Psoas muscle (tissue), 8 donors: ENCODE results near the gene ANO6. TPM values are rescaled to one million over a fixed set of nuclear protein-coding genes. Genes with fewer than 3 reads are reported as not detected.

ENCODE experiments used
- ATAC-seq, 4 donors: fragments of 200-7000 bp; cut with Tn5 transposase; one replicate each; pipeline ENCODE4 v1.9.1; 2020; ENCODE audit warnings: moderate library complexity in 3 of 4, mild to moderate bottlenecking in 2 of 4
- DNase-seq, 2 donors: peaks; one replicate each; pipeline ENCODE4 v3.0.0-alpha.2; 2020
- H3K27ac ChIP-seq: fragments of 200-600 bp; one replicate; pipeline ENCODE4 v1.8.0; 2022
- H3K27me3 ChIP-seq, 3 donors: fragments of 200-600 bp in 1 of 3; one replicate each; pipeline versions ENCODE4 v1.6.1 to v1.8.0; 2013 to 2022; ENCODE audit warnings: low read length in 2 of 3, mild to moderate bottlenecking in 2 of 3, moderate library complexity in 1 of 3; ENCODE audit not compliant: insufficient read depth in 3 of 3
- H3K36me3 ChIP-seq, 2 donors: fragments of 200-600 bp in 1 of 2; one replicate each; pipeline versions ENCODE4 v1.6.1 to v1.8.0; 2013 to 2022; ENCODE audit warnings: low read depth in 1 of 2, mild to moderate bottlenecking in 1 of 2, moderate library complexity in 1 of 2; ENCODE audit not compliant: insufficient read depth in 1 of 2
- H3K4me1 ChIP-seq: fragments of 200-600 bp; one replicate; pipeline ENCODE4 v1.8.0; 2022
- H3K4me3 ChIP-seq: fragments of 200-600 bp; one replicate; pipeline ENCODE4 v1.8.0; 2022; ENCODE audit warnings: mild to moderate bottlenecking
- H3K9me3 ChIP-seq: fragments of 200-600 bp; one replicate; pipeline ENCODE4 v1.8.0; 2022
- CTCF ChIP-seq: fragments of 200-600 bp; IDR thresholded peaks from one replicate; pipeline ENCODE4 v1.8.0; 2022; ENCODE audit warnings: antibody characterized with exemption
- WGBS, 3 donors: extraction: QIAGEN DNeasy Blood & Tissue Kit; methylation state at CpG; one replicate each; pipeline versions ENCODE4 v1.1.6 to v1.1.7; 2013; 5-methylcytosine and 5-hydroxymethylcytosine counted together
- intact Hi-C, 2 donors: fragments of 100-400 bp; cut with DNase I; formaldehyde crosslinking; loops; one replicate each; pipeline versions ENCODE4 v1.11.0 to v1.14.2; 2022
- polyA plus RNA-seq, 3 donors: library from polyadenylated mRNA; stranded (reverse); fragments of 200-250 nt; gene quantifications; one replicate each; pipeline ENCODE4 v1.2.3, GENCODE V29; 2013
- total RNA-seq, 4 donors: library from RNA; stranded (reverse); fragmentation: NEBNext Ultra II Directional in 2 of 4; extraction: Animal tissue kit (Norgen Biotek cat#: 25700) in 2 of 4; gene quantifications; one replicate each; pipeline versions ENCODE4 v1.2.1 to v1.2.4, GENCODE V29; 2021 to 2023
- donor health status: healthy with polysubstance abuse.
- donor health status: DM: no; HTN: no; CAD: no; lungs with moderate emphysema.
- donor health status: Bipolar disorder and iron deficiency.
- donor health status: healthy.
- donor health status: DM: yes; HTN: yes; CAD: no.
- donor health status: DM: no; HTN: no; CAD: no.
- donor health status: DM: no; HTN: no; CAD: no.
- donor health status: DM: yes; HTN: yes; CAD: no.

ANO6 gene
- total and polyA plus RNA-seq, 7 donors: 25.6 to 121 (median 51.5) TPM

GRCh38 chr12:45309836-45310626 lies 94.1 kb downstream of the ANO6 start:
- no peak for DNase-seq
- ATAC-seq: no peak
- H3K4me1 ChIP-seq: peaks cover 57% of the 10 kb centered on the region
- intact Hi-C loops: no loop called here
- peaks cover 0 to 25% of the 10 kb centered on the region in 2 donors for H3K36me3 ChIP-seq
- TF ChIP-seq CTCF: no peak
- WGBS, 3 donors: 9 to 36% (median 15%) methylated on average over 1 of the region's 1 CpG
- H3K27me3 ChIP-seq: no peaks in the 10 kb centered on the region
- H3K27ac ChIP-seq: peak overlapping the region; percentile 56
- H3K4me3 ChIP-seq: no peak overlapping the region
- no peaks in the 10 kb centered on the region for H3K9me3 ChIP-seq

- no peaks in the 10 kb centered on the region for H3K27me3 ChIP-seq
- 14 to 21% (median 16%) methylated on average over 1 of the region's 1 CpG for WGBS, 3 donors
- no peak for ATAC-seq
These were observed 94.7 kb downstream of the ANO6 start for GRCh38 chr12:45310627-45310968.

GRCh38 chr12:45312012-45312411 lies 96.1 kb downstream of the ANO6 start:
- 76 to 82% (median 77%) methylated on average over 1 of the region's 1 CpG for WGBS, 3 donors
- no peak for DNase-seq
- Histone ChIP-seq H3K36me3 (peaks cover 0 to 39% of the 10 kb centered on the region in 2 donors), H3K4me1 (peaks cover 37% of the 10 kb centered on the region), H3K27ac (peak overlapping the region; percentile 23), H3K27me3 (no peaks in the 10 kb centered on the region), H3K4me3 (no peak overlapping the region), H3K9me3 (no peaks in the 10 kb centered on the region)
- no peak for TF ChIP-seq CTCF
- intact Hi-C loops: no loop called here
- no peak for ATAC-seq

More at GRCh38 chr12:45310627-45310968, 94.7 kb downstream of the ANO6 start:
- H3K36me3 ChIP-seq: peaks cover 0 to 29% of the 10 kb centered on the region in 2 donors
- peak overlapping the region; percentile 56 for H3K27ac ChIP-seq
- no peak for DNase-seq
- intact Hi-C loops: no loop called here
- TF ChIP-seq CTCF: no peak
- peaks cover 51% of the 10 kb centered on the region for H3K4me1 ChIP-seq
- no peak overlapping the region for H3K4me3 ChIP-seq
- no peaks in the 10 kb centered on the region for H3K9me3 ChIP-seq

GRCh38 chr12:45314770-45315169 lies 98.9 kb downstream of the ANO6 start:
- intact Hi-C loops: no loop called here
- DNase-seq (no peak), ATAC-seq (peak in 2 of 4 donors; percentile 22 to 35)
- 93 to 97% (median 95%) methylated on average over 1 of the region's 1 CpG for WGBS, 3 donors
- Histone ChIP-seq H3K4me3 (no peak overlapping the region), H3K27ac (no peak overlapping the region), H3K36me3 (peaks cover 0 to 39% of the 10 kb centered on the region in 2 donors), H3K9me3 (no peaks in the 10 kb centered on the region), H3K27me3 (no peaks in the 10 kb centered on the region), H3K4me1 (peaks cover 18% of the 10 kb centered on the region)
- no peak for TF ChIP-seq CTCF
